Nephron progenitor cell (in vitro differentiated cells): ENCODE data around the gene GPS1.

Experiments used
- DNase-seq: peaks from one replicate; pipeline ENCODE4 v3.0.0; 2021
- H3K27ac Mint-ChIP-seq: 2 replicates; pipeline ENCODE4 v1.8.0; 2021; ENCODE audit warnings: mild to moderate bottlenecking, moderate library complexity, mixed read lengths
- H3K27me3 Mint-ChIP-seq: 2 replicates; pipeline ENCODE4 v1.8.0; 2021; ENCODE audit warnings: mild to moderate bottlenecking, low read depth, mixed read lengths; ENCODE audit not compliant: poor library complexity
- H3K36me3 Mint-ChIP-seq: 2 replicates; pipeline ENCODE4 v1.8.0; 2021; ENCODE audit warnings: low read depth, mixed read lengths
- H3K4me1 Mint-ChIP-seq: 2 replicates; pipeline ENCODE4 v1.8.0; 2021; ENCODE audit warnings: mixed read lengths
- H3K4me3 Mint-ChIP-seq: 2 replicates; pipeline ENCODE4 v1.8.0; 2021; ENCODE audit warnings: mild to moderate bottlenecking, moderate library complexity, mixed read lengths
- H3K9me3 Mint-ChIP-seq: 2 replicates; pipeline ENCODE4 v1.8.0; 2021; ENCODE audit warnings: mild to moderate bottlenecking, moderate library complexity, mixed read lengths
- TF ChIP-seq, protein P1 (sequence below): fragments of 200-600 bp; sonication (generic); IDR thresholded peaks from 2 replicates; pipeline ENCODE4 v1.5.0; 2021; ENCODE audit warnings: antibody characterized with exemption

GPS1 gene

DNA sequence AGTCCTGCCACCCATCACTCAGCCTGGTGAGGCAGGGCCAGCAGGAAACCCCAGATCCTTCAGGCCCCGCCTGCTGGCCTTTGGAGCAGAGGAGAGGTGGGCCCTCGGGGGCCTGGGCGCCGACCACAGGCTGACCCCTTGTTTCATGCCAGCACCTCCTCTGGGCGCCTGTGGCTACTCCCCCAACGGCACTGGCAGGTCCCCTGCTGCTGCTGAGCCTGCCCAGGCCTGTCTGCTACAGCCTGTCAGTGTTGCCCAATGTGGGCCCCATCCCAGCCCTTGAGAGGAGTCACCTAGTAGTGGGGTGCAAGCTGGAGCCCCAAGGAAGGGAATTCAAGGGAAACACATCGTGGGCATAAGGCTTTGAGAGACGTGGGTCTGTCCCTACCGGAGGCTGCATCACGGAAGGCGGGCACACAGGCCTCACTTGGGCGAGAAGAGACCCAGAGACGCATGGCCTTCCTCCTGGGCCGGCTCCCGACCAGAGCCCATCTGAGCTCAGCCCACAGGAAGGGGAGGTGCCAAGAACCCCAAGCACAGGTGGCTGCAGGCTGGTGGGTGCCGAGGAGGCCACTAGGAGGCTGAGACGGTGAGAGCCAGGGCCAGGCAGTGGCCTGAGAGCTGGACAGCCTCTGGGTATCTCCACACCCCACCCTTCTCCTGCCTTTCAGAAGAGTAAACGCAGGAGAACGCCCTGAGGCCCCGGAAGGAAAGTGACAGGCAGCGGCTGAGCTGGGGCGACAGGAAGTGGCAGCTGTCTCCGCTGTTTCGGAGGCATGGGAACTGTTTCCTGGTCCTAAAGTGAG is 54.4 kb downstream of the GPS1 start:
- DNase-seq, result peak; percentile 53
- TF ChIP-seq, protein P1, sequence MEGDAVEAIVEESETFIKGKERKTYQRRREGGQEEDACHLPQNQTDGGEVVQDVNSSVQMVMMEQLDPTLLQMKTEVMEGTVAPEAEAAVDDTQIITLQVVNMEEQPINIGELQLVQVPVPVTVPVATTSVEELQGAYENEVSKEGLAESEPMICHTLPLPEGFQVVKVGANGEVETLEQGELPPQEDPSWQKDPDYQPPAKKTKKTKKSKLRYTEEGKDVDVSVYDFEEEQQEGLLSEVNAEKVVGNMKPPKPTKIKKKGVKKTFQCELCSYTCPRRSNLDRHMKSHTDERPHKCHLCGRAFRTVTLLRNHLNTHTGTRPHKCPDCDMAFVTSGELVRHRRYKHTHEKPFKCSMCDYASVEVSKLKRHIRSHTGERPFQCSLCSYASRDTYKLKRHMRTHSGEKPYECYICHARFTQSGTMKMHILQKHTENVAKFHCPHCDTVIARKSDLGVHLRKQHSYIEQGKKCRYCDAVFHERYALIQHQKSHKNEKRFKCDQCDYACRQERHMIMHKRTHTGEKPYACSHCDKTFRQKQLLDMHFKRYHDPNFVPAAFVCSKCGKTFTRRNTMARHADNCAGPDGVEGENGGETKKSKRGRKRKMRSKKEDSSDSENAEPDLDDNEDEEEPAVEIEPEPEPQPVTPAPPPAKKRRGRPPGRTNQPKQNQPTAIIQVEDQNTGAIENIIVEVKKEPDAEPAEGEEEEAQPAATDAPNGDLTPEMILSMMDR, result peak; percentile 22
- H3K27me3 Mint-ChIP-seq, result no peaks in the 10 kb centered on the region
- H3K27ac Mint-ChIP-seq, result peak overlapping the region; percentile 95
- no peaks in the 10 kb centered on the region for H3K9me3 Mint-ChIP-seq
- peaks cover 74% of the 10 kb centered on the region for H3K4me1 Mint-ChIP-seq
- peak overlapping the region; percentile 42 for H3K4me3 Mint-ChIP-seq
- peaks cover 20% of the 10 kb centered on the region for H3K36me3 Mint-ChIP-seq

DNA sequence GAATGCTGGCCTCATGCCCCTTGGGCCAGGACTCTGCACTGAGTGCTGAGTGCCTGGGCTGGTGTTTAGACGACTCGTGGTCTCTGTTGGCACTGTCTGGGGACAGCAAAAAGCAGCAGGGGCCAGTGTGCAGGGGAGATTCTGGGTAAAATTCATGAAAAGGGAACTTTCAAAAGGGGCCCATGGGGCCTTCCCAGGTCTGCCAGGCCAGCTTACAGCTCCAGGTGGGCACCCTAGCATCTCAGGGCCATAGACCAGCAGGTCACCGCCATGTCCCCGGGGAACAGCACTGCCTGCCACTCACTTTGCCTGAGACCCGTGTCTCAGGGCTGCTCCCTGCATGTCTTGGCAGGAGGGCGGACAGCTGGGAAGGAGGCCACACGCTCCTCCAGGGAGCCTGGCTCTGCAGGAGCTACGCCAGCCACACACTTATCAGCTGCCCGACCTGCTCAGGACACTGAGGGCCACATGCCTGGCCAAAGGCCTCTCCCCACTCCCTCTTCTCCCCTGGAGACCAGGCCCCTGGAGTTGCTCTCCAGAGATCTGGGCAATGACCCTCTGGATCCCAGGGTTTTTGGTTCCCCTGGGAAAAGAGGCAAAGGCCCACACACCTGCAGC is 55.1 kb downstream of the GPS1 start:
- Mint-ChIP-seq H3K27ac (peak overlapping the region; percentile 95), H3K4me3 (peak overlapping the region; percentile 42)
- DNase-seq, result no peak

More for the DNA sequence above, 55.1 kb downstream of the GPS1 start:
- Mint-ChIP-seq H3K9me3 (no peaks in the 10 kb centered on the region), H3K27me3 (no peaks in the 10 kb centered on the region), H3K36me3 (peaks cover 26% of the 10 kb centered on the region), H3K4me1 (peaks cover 72% of the 10 kb centered on the region)
- TF ChIP-seq, protein P1, result no peak
